Measurements from ENCODE around the gene PLD6. TPM values are rescaled to one million over a fixed set of nuclear protein-coding genes. Genes with fewer than 3 reads are reported as not detected.

Gene PLD6
- total RNA-seq, 1 experiment from 2014 or later = 4.2 TPM

DNA sequence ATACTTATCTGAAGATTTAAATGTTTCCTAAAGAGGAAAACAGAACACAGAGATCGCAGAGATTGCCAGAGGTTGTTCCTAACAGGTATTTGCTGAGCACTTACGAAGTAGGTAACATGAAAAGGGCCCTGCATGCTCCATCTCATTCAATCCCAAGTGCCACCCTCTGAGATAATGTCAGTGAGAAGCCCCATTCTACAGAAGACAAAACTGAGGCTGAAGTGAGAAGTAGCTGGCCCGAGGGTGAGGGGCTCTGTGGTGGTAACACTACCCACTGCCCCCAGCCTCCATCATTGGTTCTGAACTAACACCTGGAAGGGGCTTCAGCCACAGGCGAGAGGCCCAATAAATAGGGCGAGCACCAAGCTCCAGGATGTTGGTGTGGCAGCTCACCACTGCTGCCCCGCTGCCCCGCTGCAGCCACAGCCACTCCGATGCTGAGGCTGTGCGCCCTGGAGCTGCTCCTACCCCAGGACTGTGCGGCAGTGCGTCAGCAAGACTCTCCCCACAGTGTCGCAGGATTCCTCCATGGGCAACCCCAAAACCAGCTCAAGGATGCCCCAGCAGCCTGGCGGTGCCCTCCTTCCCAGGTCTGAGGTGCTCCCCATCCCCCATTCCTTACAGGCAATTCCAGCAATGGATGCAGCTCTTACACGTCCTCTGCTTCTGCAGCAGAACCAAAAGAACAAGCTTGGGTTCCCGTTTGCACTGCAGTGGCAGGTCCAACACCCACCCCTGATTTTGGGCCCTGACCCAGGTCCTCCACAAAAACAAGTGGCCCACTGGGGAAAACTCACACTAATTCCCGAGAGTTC, 20.5 kb upstream of the PLD6 start:
- H3K27me3 ChIP-seq (ENCODE audit: control insufficient read depth, insufficient read depth, low read length) = no peaks in the 10 kb centered on the region
- intact Hi-C loops (cut with micrococcal nuclease; ENCODE audit: unreplicated experiment) = no loop called here
- TF ChIP-seq SIN3A (IDR thresholded peaks at IDR 0.05; ENCODE audit: borderline replicate concordance, insufficient read depth, low read depth, low read length) = no peak
- no peak for TF ChIP-seq POLR2AphosphoS5 (IDR thresholded peaks at IDR 0.05; ENCODE audit: low read depth, low read length)
- TF ChIP-seq, protein P1, sequence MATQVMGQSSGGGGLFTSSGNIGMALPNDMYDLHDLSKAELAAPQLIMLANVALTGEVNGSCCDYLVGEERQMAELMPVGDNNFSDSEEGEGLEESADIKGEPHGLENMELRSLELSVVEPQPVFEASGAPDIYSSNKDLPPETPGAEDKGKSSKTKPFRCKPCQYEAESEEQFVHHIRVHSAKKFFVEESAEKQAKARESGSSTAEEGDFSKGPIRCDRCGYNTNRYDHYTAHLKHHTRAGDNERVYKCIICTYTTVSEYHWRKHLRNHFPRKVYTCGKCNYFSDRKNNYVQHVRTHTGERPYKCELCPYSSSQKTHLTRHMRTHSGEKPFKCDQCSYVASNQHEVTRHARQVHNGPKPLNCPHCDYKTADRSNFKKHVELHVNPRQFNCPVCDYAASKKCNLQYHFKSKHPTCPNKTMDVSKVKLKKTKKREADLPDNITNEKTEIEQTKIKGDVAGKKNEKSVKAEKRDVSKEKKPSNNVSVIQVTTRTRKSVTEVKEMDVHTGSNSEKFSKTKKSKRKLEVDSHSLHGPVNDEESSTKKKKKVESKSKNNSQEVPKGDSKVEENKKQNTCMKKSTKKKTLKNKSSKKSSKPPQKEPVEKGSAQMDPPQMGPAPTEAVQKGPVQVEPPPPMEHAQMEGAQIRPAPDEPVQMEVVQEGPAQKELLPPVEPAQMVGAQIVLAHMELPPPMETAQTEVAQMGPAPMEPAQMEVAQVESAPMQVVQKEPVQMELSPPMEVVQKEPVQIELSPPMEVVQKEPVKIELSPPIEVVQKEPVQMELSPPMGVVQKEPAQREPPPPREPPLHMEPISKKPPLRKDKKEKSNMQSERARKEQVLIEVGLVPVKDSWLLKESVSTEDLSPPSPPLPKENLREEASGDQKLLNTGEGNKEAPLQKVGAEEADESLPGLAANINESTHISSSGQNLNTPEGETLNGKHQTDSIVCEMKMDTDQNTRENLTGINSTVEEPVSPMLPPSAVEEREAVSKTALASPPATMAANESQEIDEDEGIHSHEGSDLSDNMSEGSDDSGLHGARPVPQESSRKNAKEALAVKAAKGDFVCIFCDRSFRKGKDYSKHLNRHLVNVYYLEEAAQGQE (IDR thresholded peaks at IDR 0.05; ENCODE audit: insufficient read depth in 1 of 2, low read depth in 2 of 2, low read length in 1 of 2) = no peak
- no peak for TF ChIP-seq TCF7L2 (IDR thresholded peaks at IDR 0.05; ENCODE audit: low read depth, low read length)
- in situ Hi-C loops (cut with HindIII; ENCODE audit: low pct_unique_long_range_greater_than_20kb, low sequenced_read_pairs) = no loop called here
- POLR2A ChIA-PET = no interaction called here
- H3K27ac ChIP-seq (ENCODE audit: low read length) = no peak overlapping the region
- no TSS peak for BruUV-seq (replicated peaks)
- CTCF ChIA-PET = no interaction called here
- H3K4me1 ChIP-seq (ENCODE audit: control insufficient read depth, insufficient read depth, low read length) = no peaks in the 10 kb centered on the region
- H3K4me3 ChIP-seq (ENCODE audit: low read depth in 2 of 2, low read length in 2 of 2) = no peak overlapping the region
- H3K36me3 ChIP-seq (ENCODE audit: control insufficient read depth, insufficient read depth, low read length) = peaks cover 12% of the 10 kb centered on the region
- no peak for DNase-seq (ENCODE audit: low read depth, low spot score)
- H3K9me3 ChIP-seq (ENCODE audit: control insufficient read depth, insufficient read depth, low read depth, low read length) = no peaks in the 10 kb centered on the region
- no peak for ATAC-seq

DNA sequence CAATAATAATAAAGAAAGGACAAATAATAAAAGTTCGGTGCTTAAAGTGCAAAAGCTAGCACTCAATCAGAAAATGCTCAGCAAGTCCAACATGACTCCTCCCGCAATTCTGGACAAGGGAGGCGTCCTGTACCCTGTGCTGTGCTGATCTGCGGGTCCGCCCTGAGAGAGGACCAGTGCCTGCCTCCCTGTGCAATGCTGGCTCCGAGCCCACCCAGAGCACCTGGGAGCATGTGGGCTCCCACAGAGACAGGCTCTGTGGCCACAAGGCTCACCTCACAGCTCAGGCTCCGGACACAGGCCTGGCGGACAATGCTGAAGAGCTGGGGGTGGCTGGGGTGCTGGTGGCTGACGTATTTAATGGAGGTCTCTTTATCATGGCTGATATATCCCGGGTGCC, 19.8 kb upstream of the PLD6 start:
- Histone ChIP-seq H3K4me1 (ENCODE audit: control insufficient read depth, insufficient read depth, low read length) (no peaks in the 10 kb centered on the region), H3K27ac (ENCODE audit: low read length) (no peak overlapping the region), H3K4me3 (ENCODE audit: low read depth in 2 of 2, low read length in 2 of 2) (no peak overlapping the region), H3K9me3 (ENCODE audit: control insufficient read depth, insufficient read depth, low read depth, low read length) (no peaks in the 10 kb centered on the region), H3K36me3 (ENCODE audit: control insufficient read depth, insufficient read depth, low read length) (peaks cover 12% of the 10 kb centered on the region), H3K27me3 (ENCODE audit: control insufficient read depth, insufficient read depth, low read length) (no peaks in the 10 kb centered on the region)
- TF ChIP-seq, protein P1 (IDR thresholded peaks at IDR 0.05; ENCODE audit: insufficient read depth in 1 of 2, low read depth in 2 of 2, low read length in 1 of 2) = no peak
- TF ChIP-seq, protein P2, sequence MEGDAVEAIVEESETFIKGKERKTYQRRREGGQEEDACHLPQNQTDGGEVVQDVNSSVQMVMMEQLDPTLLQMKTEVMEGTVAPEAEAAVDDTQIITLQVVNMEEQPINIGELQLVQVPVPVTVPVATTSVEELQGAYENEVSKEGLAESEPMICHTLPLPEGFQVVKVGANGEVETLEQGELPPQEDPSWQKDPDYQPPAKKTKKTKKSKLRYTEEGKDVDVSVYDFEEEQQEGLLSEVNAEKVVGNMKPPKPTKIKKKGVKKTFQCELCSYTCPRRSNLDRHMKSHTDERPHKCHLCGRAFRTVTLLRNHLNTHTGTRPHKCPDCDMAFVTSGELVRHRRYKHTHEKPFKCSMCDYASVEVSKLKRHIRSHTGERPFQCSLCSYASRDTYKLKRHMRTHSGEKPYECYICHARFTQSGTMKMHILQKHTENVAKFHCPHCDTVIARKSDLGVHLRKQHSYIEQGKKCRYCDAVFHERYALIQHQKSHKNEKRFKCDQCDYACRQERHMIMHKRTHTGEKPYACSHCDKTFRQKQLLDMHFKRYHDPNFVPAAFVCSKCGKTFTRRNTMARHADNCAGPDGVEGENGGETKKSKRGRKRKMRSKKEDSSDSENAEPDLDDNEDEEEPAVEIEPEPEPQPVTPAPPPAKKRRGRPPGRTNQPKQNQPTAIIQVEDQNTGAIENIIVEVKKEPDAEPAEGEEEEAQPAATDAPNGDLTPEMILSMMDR (IDR thresholded peaks at IDR 0.05) = no peak
- TF ChIP-seq POLR2AphosphoS5 (IDR thresholded peaks at IDR 0.05; ENCODE audit: low read depth, low read length) = no peak
- TF ChIP-seq TCF7L2 (IDR thresholded peaks at IDR 0.05; ENCODE audit: low read depth, low read length) = no peak
- no peak for TF ChIP-seq SIN3A (IDR thresholded peaks at IDR 0.05; ENCODE audit: borderline replicate concordance, insufficient read depth, low read depth, low read length)
- no peak for DNase-seq (ENCODE audit: low read depth, low spot score)
- intact Hi-C loops (cut with micrococcal nuclease; ENCODE audit: unreplicated experiment) (no loop called here), in situ Hi-C loops (cut with HindIII; ENCODE audit: low pct_unique_long_range_greater_than_20kb, low sequenced_read_pairs) (no loop called here)
- CTCF ChIA-PET = no interaction called here
- no TSS peak for BruUV-seq (replicated peaks)
- ATAC-seq = no peak
- POLR2A ChIA-PET = no interaction called here
